CD4-positive, alpha-beta T cell treated with Interleukin-21 for 1 hour (primary cell): Measurements from ENCODE around the gene ADAM12.
A peak's percentile ranks its signal among the peaks of the same experiment; 100 is the strongest.
"Not testable (repeated sequence)": the region's sequence is repeated elsewhere in the genome, so short reads cannot be mapped to it uniquely, and the experiment has no call there.

Experiments
- DNase-seq: peaks from one replicate; pipeline ENCODE4 v3.0.0-alpha.2; 2020

The ADAM12 gene

GRCh38 chr10:125999694-126000093 lies 388.6 kb downstream of the ADAM12 start:
- no peak for DNase-seq

GRCh38 chr10:125997586-125997985 lies 390.7 kb downstream of the ADAM12 start:
- no peak for DNase-seq

GRCh38 chr10:125995726-125996304 lies 392.5 kb downstream of the ADAM12 start:
- no peak for DNase-seq

GRCh38 chr10:125994601-125995000 lies 393.7 kb downstream of the ADAM12 start:
- DNase-seq, result no peak

- no peak for DNase-seq
Observed at GRCh38 chr10:125992254-125992653, 396.0 kb downstream of the ADAM12 start.

- DNase-seq, result no peak
Observed at GRCh38 chr10:125991392-125991791, 396.9 kb downstream of the ADAM12 start.

GRCh38 chr10:125990974-125991373 lies 397.3 kb downstream of the ADAM12 start:
- no peak for DNase-seq

GRCh38 chr10:125989791-125990190 lies 398.5 kb downstream of the ADAM12 start:
- no peak for DNase-seq

GRCh38 chr10:125985557-125986240 lies 402.6 kb downstream of the ADAM12 start:
- DNase-seq, result no peak

- DNase-seq, result no peak
Observed at GRCh38 chr10:125984865-125985495, 403.3 kb downstream of the ADAM12 start.

- no peak for DNase-seq
Observed at GRCh38 chr10:125984346-125984745, 403.9 kb downstream of the ADAM12 start.

- DNase-seq, result no peak
Observed at GRCh38 chr10:125983656-125984055, 404.6 kb downstream of the ADAM12 start.

- DNase-seq, result no peak
Observed at GRCh38 chr10:125983161-125983560, 405.1 kb downstream of the ADAM12 start.

GRCh38 chr10:125982260-125982948 lies 405.9 kb downstream of the ADAM12 start:
- DNase-seq, result peak; percentile 45

GRCh38 chr10:125980521-125981035 lies 407.7 kb downstream of the ADAM12 start:
- no peak for DNase-seq

GRCh38 chr10:125979976-125980375 lies 408.3 kb downstream of the ADAM12 start:
- no peak for DNase-seq

- no peak for DNase-seq
Observed at GRCh38 chr10:125976960-125977605, 411.2 kb downstream of the ADAM12 start.

GRCh38 chr10:125970077-125970630 lies 418.1 kb downstream of the ADAM12 start:
- not testable (repeated sequence) for DNase-seq

GRCh38 chr10:125967533-125967932 lies 420.7 kb downstream of the ADAM12 start:
- DNase-seq, result no peak

- no peak for DNase-seq
Observed at GRCh38 chr10:125964558-125964957, 423.7 kb downstream of the ADAM12 start.
